Measurements from ENCODE around the gene ARPC1B.
"Not testable (repeated sequence)": the region's sequence is repeated elsewhere in the genome, so short reads cannot be mapped to it uniquely, and the experiment has no call there.

GRCh38 chr7:99387239-99387635 is 12.7 kb downstream of the ARPC1B start:
- TF ChIP-seq, protein P1, sequence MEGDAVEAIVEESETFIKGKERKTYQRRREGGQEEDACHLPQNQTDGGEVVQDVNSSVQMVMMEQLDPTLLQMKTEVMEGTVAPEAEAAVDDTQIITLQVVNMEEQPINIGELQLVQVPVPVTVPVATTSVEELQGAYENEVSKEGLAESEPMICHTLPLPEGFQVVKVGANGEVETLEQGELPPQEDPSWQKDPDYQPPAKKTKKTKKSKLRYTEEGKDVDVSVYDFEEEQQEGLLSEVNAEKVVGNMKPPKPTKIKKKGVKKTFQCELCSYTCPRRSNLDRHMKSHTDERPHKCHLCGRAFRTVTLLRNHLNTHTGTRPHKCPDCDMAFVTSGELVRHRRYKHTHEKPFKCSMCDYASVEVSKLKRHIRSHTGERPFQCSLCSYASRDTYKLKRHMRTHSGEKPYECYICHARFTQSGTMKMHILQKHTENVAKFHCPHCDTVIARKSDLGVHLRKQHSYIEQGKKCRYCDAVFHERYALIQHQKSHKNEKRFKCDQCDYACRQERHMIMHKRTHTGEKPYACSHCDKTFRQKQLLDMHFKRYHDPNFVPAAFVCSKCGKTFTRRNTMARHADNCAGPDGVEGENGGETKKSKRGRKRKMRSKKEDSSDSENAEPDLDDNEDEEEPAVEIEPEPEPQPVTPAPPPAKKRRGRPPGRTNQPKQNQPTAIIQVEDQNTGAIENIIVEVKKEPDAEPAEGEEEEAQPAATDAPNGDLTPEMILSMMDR (IDR thresholded peaks at IDR 0.05; ENCODE audit: low read depth, low read length): not testable (repeated sequence)
- TF ChIP-seq POLR2A (IDR thresholded peaks at IDR 0.05; ENCODE audit: extremely low read depth, insufficient read length); MAX (IDR thresholded peaks at IDR 0.05; ENCODE audit: low read depth, low read length); MYC (IDR thresholded peaks at IDR 0.05; ENCODE audit: low read depth, low read length): not testable (repeated sequence)

Data from NB4 (cell line).